ENCODE results near the gene ALCAM.

Gene ALCAM

GRCh38 chr3:105497386-105497785 lies 130.7 kb downstream of the ALCAM start:
- DNase-seq (ENCODE audit: low spot score) = no peak
- Histone ChIP-seq H3K27ac (no peak overlapping the region), H3K4me3 (no peak overlapping the region)
- TF ChIP-seq, protein P1, sequence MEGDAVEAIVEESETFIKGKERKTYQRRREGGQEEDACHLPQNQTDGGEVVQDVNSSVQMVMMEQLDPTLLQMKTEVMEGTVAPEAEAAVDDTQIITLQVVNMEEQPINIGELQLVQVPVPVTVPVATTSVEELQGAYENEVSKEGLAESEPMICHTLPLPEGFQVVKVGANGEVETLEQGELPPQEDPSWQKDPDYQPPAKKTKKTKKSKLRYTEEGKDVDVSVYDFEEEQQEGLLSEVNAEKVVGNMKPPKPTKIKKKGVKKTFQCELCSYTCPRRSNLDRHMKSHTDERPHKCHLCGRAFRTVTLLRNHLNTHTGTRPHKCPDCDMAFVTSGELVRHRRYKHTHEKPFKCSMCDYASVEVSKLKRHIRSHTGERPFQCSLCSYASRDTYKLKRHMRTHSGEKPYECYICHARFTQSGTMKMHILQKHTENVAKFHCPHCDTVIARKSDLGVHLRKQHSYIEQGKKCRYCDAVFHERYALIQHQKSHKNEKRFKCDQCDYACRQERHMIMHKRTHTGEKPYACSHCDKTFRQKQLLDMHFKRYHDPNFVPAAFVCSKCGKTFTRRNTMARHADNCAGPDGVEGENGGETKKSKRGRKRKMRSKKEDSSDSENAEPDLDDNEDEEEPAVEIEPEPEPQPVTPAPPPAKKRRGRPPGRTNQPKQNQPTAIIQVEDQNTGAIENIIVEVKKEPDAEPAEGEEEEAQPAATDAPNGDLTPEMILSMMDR (IDR thresholded peaks at IDR 0.05) = no peak

DNA sequence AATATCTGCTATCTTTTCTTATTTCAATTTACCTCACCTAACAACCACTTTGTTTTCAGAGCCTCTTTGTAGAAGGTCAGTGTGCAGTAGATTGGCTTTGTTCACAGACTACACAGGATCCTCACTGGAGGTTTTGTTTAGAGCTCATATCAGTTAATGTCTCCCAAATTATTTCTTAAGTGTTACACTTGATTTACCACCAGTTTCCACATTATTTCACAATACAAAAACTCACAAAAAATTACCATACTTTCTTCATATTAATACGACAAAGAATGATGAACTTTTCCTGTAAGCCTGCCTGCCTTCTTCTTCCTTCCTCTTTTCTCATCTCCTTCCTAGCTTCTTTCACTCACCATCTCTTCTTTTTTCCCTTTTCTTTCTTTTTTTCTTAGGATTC lies 133.3 kb downstream of the ALCAM start:
- TF ChIP-seq, protein P1 (IDR thresholded peaks at IDR 0.05) = no peak
- Histone ChIP-seq H3K4me3 (no peak overlapping the region), H3K27ac (no peak overlapping the region)
- no peak for DNase-seq (ENCODE audit: low spot score)

DNA sequence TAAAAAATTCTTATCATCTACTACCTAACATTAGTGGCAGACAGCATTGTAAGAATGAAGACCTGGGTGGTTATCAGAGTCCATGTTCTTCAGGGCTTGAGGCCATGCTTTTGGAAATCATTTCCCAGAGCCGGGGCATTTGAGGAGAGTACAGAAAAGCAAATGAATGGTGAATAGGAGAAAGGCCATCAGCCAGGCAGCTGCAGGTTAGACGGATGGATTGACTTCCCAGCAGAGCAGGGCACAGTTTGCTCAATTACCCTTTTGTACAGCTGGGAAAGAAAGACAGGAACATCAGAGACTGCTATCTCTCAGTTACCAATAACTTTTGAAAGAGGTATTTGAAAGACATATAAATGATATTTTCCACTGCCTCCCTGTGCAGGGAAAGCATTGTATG lies 135.6 kb downstream of the ALCAM start:
- H3K27ac ChIP-seq = no peak overlapping the region
- no peak overlapping the region for H3K4me3 ChIP-seq
- TF ChIP-seq, protein P1 (IDR thresholded peaks at IDR 0.05) = no peak
- no peak for DNase-seq (ENCODE audit: low spot score)

- no peak for DNase-seq (ENCODE audit: low spot score)
- TF ChIP-seq, protein P1 (IDR thresholded peaks at IDR 0.05) = no peak
- Histone ChIP-seq H3K27ac (no peak overlapping the region), H3K4me3 (no peak overlapping the region)
These were observed 136.5 kb downstream of the ALCAM start for GRCh38 chr3:105503191-105503593.

- H3K27ac ChIP-seq = no peak overlapping the region
- no peak for DNase-seq (ENCODE audit: low spot score)
- H3K4me3 ChIP-seq = no peak overlapping the region
- TF ChIP-seq, protein P1 (IDR thresholded peaks at IDR 0.05) = no peak
These were observed 137.8 kb downstream of the ALCAM start for GRCh38 chr3:105504440-105504951.

GRCh38 chr3:105505170-105505569 lies 138.5 kb downstream of the ALCAM start:
- TF ChIP-seq, protein P1 (IDR thresholded peaks at IDR 0.05) = no peak
- DNase-seq (ENCODE audit: low spot score) = no peak
- H3K27ac ChIP-seq = no peak overlapping the region
- H3K4me3 ChIP-seq = no peak overlapping the region

- no peak overlapping the region for H3K27ac ChIP-seq
- TF ChIP-seq, protein P1 (IDR thresholded peaks at IDR 0.05) = no peak
These were observed 144.3 kb downstream of the ALCAM start for GRCh38 chr3:105511031-105511430.

More at GRCh38 chr3:105511031-105511430, 144.3 kb downstream of the ALCAM start:
- DNase-seq (ENCODE audit: low spot score) = no peak
- no peak overlapping the region for H3K4me3 ChIP-seq

Measured in coronary artery (tissue), 2 donors.